H1 (cell line): ENCODE results near the gene ATP6V0A1.

Experiments used
- CTCF ChIP-seq, 3 experiments: IDR thresholded peaks; 1 replicate in 2 of 3; 2 replicates in 1 of 3; pipeline versions ENCODE4 v1.5.1 to v1.6.1; 2011; ENCODE audit warnings: low read length in 3 of 3, mild to moderate bottlenecking in 3 of 3, inconsistent platforms in 2 of 3, low read depth in 1 of 3, moderate library complexity in 1 of 3; ENCODE audit not compliant: insufficient read depth in 1 of 3; ENCODE audit errors: control extremely low read depth in 1 of 3
- TAF1 ChIP-seq: IDR thresholded peaks from 2 replicates; pipeline ENCODE4 v1.6.1; 2011; ENCODE audit warnings: mild to moderate bottlenecking, low read depth, low read length

- no peak for TF ChIP-seq TAF1
- no peak for TF ChIP-seq CTCF (IDR thresholded peaks at IDR 0.05; ENCODE audit: control extremely low read depth in 1 of 3, insufficient read depth in 1 of 3, low read depth in 1 of 3, low read length in 3 of 3)
Measured at GRCh38 chr17:42568341-42569111, 109.8 kb downstream of the ATP6V0A1 start.
